A172 (cell line): ENCODE measurements around the gene VPS18. TPM values are rescaled to one million over a fixed set of nuclear protein-coding genes. Genes with fewer than 3 reads are reported as not detected.

Experiments
- DNase-seq: peaks from one replicate; pipeline ENCODE4 v3.0.0-alpha.2; 2015; ENCODE audit warnings: low spot score
- total RNA-seq: library from RNA; depleted of rRNA; stranded (reverse); fragments of >200 nt; shearing (Covaris generic); gene quantifications from 2 replicates; pipeline ENCODE4 v1.2.3, GENCODE V29; 2014

VPS18 gene
- total RNA-seq, 1 experiment from 2014 or later = 41.7 TPM

GRCh38 chr15:40871749-40872617, 22.3 kb upstream of the VPS18 start:
- DNase-seq = no peak

- DNase-seq = no peak
Measured at GRCh38 chr15:40872791-40873693, 21.2 kb upstream of the VPS18 start.

- DNase-seq = peak; percentile 42
Measured at GRCh38 chr15:40873694-40874561, 20.3 kb upstream of the VPS18 start, which contains the start of gene RHOV. TSS of gene RHOV (minus strand) at chr15:40874234. CDS start at chr15:40874139, 95 bp downstream.

- no peak for DNase-seq
Measured at GRCh38 chr15:40875991-40876730, 18.1 kb upstream of the VPS18 start.

- no peak for DNase-seq
Measured at GRCh38 chr15:40877694-40878093, 16.6 kb upstream of the VPS18 start.

- peak; percentile 79 for DNase-seq
Measured at GRCh38 chr15:40878785-40879184, 15.5 kb upstream of the VPS18 start.

GRCh38 chr15:40879609-40880008, 14.6 kb upstream of the VPS18 start:
- DNase-seq = no peak

- no peak for DNase-seq
Measured at GRCh38 chr15:40881351-40881750, 12.9 kb upstream of the VPS18 start.

GRCh38 chr15:40886586-40886985, 7.7 kb upstream of the VPS18 start:
- no peak for DNase-seq

- DNase-seq = no peak
Measured at GRCh38 chr15:40889112-40889511, 5.1 kb upstream of the VPS18 start.

GRCh38 chr15:40891138-40891537, 3.1 kb upstream of the VPS18 start:
- no peak for DNase-seq

GRCh38 chr15:40891810-40892446, 2.3 kb upstream of the VPS18 start:
- DNase-seq = peak; percentile 59

- no peak for DNase-seq
Measured at GRCh38 chr15:40892447-40893012, 1.7 kb upstream of the VPS18 start.

- DNase-seq = no peak
Measured at GRCh38 chr15:40893019-40893670, 1.1 kb upstream of the VPS18 start.

- DNase-seq = peak; percentile 50
Measured at GRCh38 chr15:40894681-40895448, 615 bp downstream of the VPS18 start.

- no peak for DNase-seq
Measured at GRCh38 chr15:40899536-40900207, 5.4 kb downstream of the VPS18 start.

- DNase-seq = no peak
Measured at GRCh38 chr15:40900256-40901052, 6.2 kb downstream of the VPS18 start.
